Erythroblast (primary cell): ENCODE data around the gene TYW1B.
"Not testable (repeated sequence)": the region's sequence is repeated elsewhere in the genome, so short reads cannot be mapped to it uniquely, and the experiment has no call there.

Source experiments
- GATA1 ChIP-seq: IDR thresholded peaks from 2 replicates; pipeline ENCODE4 v1.6.1; 2011; ENCODE audit warnings: low read depth, mild to moderate bottlenecking, control low read depth, low read length, moderate library complexity
- POLR2A ChIP-seq: IDR thresholded peaks from 2 replicates; pipeline ENCODE4 v1.6.1; 2011; ENCODE audit warnings: mild to moderate bottlenecking, low read length

- not testable (repeated sequence) for TF ChIP-seq POLR2A, GATA1
Observed at GRCh38 chr7:72641485-72642248, 186.3 kb downstream of the TYW1B start.
